HL-60 (cell line): ENCODE results near the gene SELENOO.

Experiments
- DNase-seq, 2 experiments: peaks; one replicate each; pipeline ENCODE4 v3.0.0-alpha.2; 2010 to 2020; ENCODE audit warnings: low read depth in 1 of 2, low spot score in 1 of 2
- H3K27ac ChIP-seq: fragments of 250-450 bp; sonication (Bioruptor Pico); replicated peaks from 2 replicates; pipeline ENCODE4 v1.5.1; 2020; ENCODE audit warnings: mild to moderate bottlenecking, moderate library complexity
- H3K27me3 ChIP-seq: fragments of 250-450 bp; sonication (Bioruptor Pico); 2 replicates; pipeline ENCODE4 v1.5.1; 2021; ENCODE audit warnings: mild to moderate bottlenecking, moderate library complexity; ENCODE audit not compliant: insufficient read depth, poor library complexity, severe bottlenecking
- H3K4me3 ChIP-seq: replicated peaks from 2 replicates; pipeline ENCODE4 v1.5.1; 2011; ENCODE audit warnings: mild to moderate bottlenecking, control low read depth, low read length; ENCODE audit not compliant: insufficient read depth
- CTCF ChIP-seq: IDR thresholded peaks from one replicate; pipeline ENCODE4 v1.5.1; 2011; ENCODE audit warnings: low read length, control low read depth, inconsistent platforms; ENCODE audit not compliant: insufficient read depth
- GABPA ChIP-seq: IDR thresholded peaks from 2 replicates; pipeline ENCODE4 v1.6.1; 2012; ENCODE audit warnings: low read depth
- POLR2AphosphoS5 ChIP-seq: IDR thresholded peaks from 2 replicates; pipeline ENCODE4 v1.6.1; 2012; ENCODE audit warnings: low read depth
- REST ChIP-seq: IDR thresholded peaks from 2 replicates; pipeline ENCODE4 v1.6.1; 2012; ENCODE audit warnings: low read depth; ENCODE audit not compliant: insufficient replicate concordance
- SPI1 ChIP-seq: IDR thresholded peaks from 2 replicates; pipeline ENCODE4 v1.6.1; 2012; ENCODE audit warnings: low read depth, mild to moderate bottlenecking, borderline replicate concordance

Gene SELENOO

GRCh38 chr22:50199251-50199721 is 1.5 kb upstream of the SELENOO start:
- no peak overlapping the region for H3K4me3 ChIP-seq

GRCh38 chr22:50199829-50200460 is 866 bp upstream of the SELENOO start:
- no peak for DNase-seq
- TF ChIP-seq CTCF (no peak), POLR2AphosphoS5 (peak; percentile 70)
- H3K27ac ChIP-seq: peak overlapping the region; percentile 41
- peak overlapping the region; percentile 65 for H3K4me3 ChIP-seq
- no peaks in the 10 kb centered on the region for H3K27me3 ChIP-seq

More at GRCh38 chr22:50199251-50199721, 1.5 kb upstream of the SELENOO start:
- no peak overlapping the region for H3K27ac ChIP-seq
- no peak for DNase-seq
- no peaks in the 10 kb centered on the region for H3K27me3 ChIP-seq
- no peak for TF ChIP-seq SPI1
- no peak for TF ChIP-seq POLR2AphosphoS5
- no peak for TF ChIP-seq GABPA
- no peak for TF ChIP-seq REST
- TF ChIP-seq CTCF: no peak

- TF ChIP-seq REST (no peak), CTCF (no peak), POLR2AphosphoS5 (0 out of 2 replicates have a peak, but pooled peaks have one; percentile 8), GABPA (no peak), SPI1 (no peak)
- peak in 1 of 2 experiments; percentile 12 for DNase-seq
- no peaks in the 10 kb centered on the region for H3K27me3 ChIP-seq
- H3K4me3 ChIP-seq: peak overlapping the region; percentile 65
- peak overlapping the region; percentile 55 for H3K27ac ChIP-seq
Measured at GRCh38 chr22:50201191-50202129, 649 bp downstream of the SELENOO start.
